Activated CD4-positive, alpha-beta T cell treated with anti-CD3 and anti-CD28 coated beads for 36 hours (primary cell): ENCODE data around the gene SLC25A52. TPM values are rescaled to one million over a fixed set of nuclear protein-coding genes. Genes with fewer than 3 reads are reported as not detected.
A peak's percentile ranks its signal among the peaks of the same experiment; 100 is the strongest.

Experiments
- ATAC-seq: fragments of 200-7000 bp; cut with Tn5 transposase; one replicate; pipeline ENCODE4 v1.10.0; 2021; ENCODE audit warnings: mild to moderate bottlenecking, moderate library complexity
- CTCF ChIA-PET: fragments of 350-600 bp; sonication (Branson Sonifier 250); formaldehyde crosslinking; loops from one replicate; lab custom pipeline; 2021; ENCODE audit warnings: antibody characterized with exemption; lab: Charles Lee
- POLR2A ChIA-PET: fragments of 350-600 bp; sonication (Branson Sonifier 250); formaldehyde crosslinking; loops from one replicate; lab custom pipeline; 2021; ENCODE audit warnings: antibody characterized with exemption, inconsistent platforms; lab: Charles Lee
- DNase-seq: peaks from one replicate; pipeline ENCODE4 v3.0.0-alpha.2; 2020
- H3K27ac Mint-ChIP-seq: one replicate; pipeline ENCODE4 v1.8.0; 2021; ENCODE audit warnings: mixed read lengths
- H3K27me3 Mint-ChIP-seq: one replicate; pipeline ENCODE4 v1.8.0; 2021; ENCODE audit warnings: mixed read lengths
- H3K36me3 Mint-ChIP-seq: one replicate; pipeline ENCODE4 v1.8.0; 2021; ENCODE audit warnings: low read depth, mixed read lengths
- H3K4me1 Mint-ChIP-seq: one replicate; pipeline ENCODE4 v1.8.0; 2021; ENCODE audit warnings: mixed read lengths
- H3K4me3 Mint-ChIP-seq: one replicate; pipeline ENCODE4 v1.8.0; 2021; ENCODE audit warnings: mild to moderate bottlenecking, moderate library complexity, mixed read lengths
- H3K9me3 Mint-ChIP-seq: one replicate; pipeline ENCODE4 v1.8.0; 2021; ENCODE audit warnings: low read depth, mixed read lengths
- intact Hi-C, 2 experiments: fragments of 100-400 bp; cut with DNase I in 1 of 2; cut with micrococcal nuclease in 1 of 2; formaldehyde crosslinking; loops; one replicate each; pipeline versions ENCODE4 v1.14.2 to v1.15.1; 2022 to 2024; cut with DNase I, micrococcal nuclease
- total RNA-seq, 2 experiments: library from RNA; stranded (reverse); gene quantifications; one replicate each; pipeline ENCODE4 v1.2.3, GENCODE V29; 2021

Gene SLC25A52
- total RNA-seq, 2 experiments from 2014 or later = not detected

DNA sequence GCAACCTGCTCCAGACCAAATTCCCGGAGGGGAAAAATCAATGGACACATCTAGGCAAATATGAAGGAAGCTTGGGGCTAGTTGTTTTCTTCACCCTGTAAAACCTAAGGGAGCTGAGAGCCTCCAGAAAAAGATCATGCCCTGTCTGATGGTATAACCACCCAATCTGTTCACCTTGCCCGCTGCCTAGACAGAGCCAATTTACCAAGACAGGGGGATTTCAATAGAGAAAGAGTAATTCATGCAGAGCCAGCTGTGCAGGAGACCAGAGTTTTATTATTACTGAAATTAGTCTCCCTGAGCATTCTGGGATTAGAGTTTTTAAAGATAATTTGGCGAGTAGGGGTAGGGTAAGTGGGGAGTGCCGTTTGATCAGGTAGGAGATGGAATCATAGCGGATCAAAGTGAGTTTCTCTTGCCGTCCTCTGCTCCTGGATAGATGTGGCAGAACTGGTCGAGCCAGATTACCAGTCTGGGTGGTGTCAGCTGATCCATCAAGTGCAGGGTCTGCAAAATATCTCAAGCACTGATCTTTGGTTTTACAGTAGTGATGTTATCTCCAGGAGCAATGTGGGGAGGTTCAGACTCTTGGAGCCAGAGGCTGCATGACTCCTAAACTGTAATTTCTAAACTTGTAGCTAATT lies 41.2 kb downstream of the SLC25A52 start:
- ATAC-seq = no peak
- ChIA-PET CTCF (interaction anchor here (0.7 to 3.0 kb wide), 5 partner anchors 13 to 424 kb away, joined by 5 to 9 read pairs (median 5); no protein-coding TSS in a partner anchor), POLR2A (no interaction called here)
- Mint-ChIP-seq H3K36me3 (no peaks in the 10 kb centered on the region), H3K27ac (no peak overlapping the region), H3K27me3 (peaks cover 8% of the 10 kb centered on the region), H3K4me3 (no peak overlapping the region), H3K9me3 (peaks cover 10% of the 10 kb centered on the region), H3K4me1 (peaks cover 4% of the 10 kb centered on the region)
- DNase-seq = no peak
- intact Hi-C loops = loop anchor here in 1 of 2 experiments (5.0 kb wide), 1 partner anchor 297 kb away; no protein-coding TSS in a partner anchor

DNA sequence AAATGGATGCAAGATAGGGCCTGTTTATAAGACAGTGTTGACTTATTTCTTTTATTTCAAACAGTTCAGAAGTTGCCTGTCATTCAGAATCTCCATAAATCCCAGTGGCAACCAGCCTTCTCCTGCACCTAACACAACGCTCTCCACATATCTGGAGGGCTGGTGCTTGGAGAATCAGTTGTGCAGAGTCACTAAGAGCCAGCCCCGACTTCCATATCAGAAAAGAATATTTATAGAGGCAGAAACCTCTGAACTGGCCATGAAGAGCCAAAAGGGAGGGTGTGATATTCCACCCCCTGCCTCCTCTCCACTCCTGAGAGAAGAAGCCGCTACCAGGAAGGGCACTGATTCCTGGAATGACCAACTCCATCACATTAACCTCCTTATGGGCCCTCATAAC lies 42.3 kb downstream of the SLC25A52 start:
- no peak for DNase-seq
- H3K27me3 Mint-ChIP-seq = peaks cover 3% of the 10 kb centered on the region
- intact Hi-C loops = no loop called here
- no peak overlapping the region for H3K27ac Mint-ChIP-seq
- no peak overlapping the region for H3K4me3 Mint-ChIP-seq
- ATAC-seq = no peak
- no peaks in the 10 kb centered on the region for H3K4me1 Mint-ChIP-seq
- no peaks in the 10 kb centered on the region for H3K36me3 Mint-ChIP-seq
- ChIA-PET POLR2A (no interaction called here), CTCF (interaction anchor here (0.7 to 3.0 kb wide), 4 partner anchors 14 to 425 kb away, joined by 5 to 7 read pairs (median 5); no protein-coding TSS in a partner anchor)
- H3K9me3 Mint-ChIP-seq = peaks cover 10% of the 10 kb centered on the region

GRCh38 chr18:31716362-31716761 lies 44.3 kb downstream of the SLC25A52 start:
- intact Hi-C loops = no loop called here
- peaks cover 10% of the 10 kb centered on the region for H3K9me3 Mint-ChIP-seq
- DNase-seq (no peak), ATAC-seq (no peak)
- H3K36me3 Mint-ChIP-seq = no peaks in the 10 kb centered on the region
- no peaks in the 10 kb centered on the region for H3K4me1 Mint-ChIP-seq
- CTCF ChIA-PET = interaction anchor here (0.5 to 1.2 kb wide), 2 partner anchors 159 to 190 kb away, joined by 3 read pairs; no protein-coding TSS in a partner anchor
- H3K4me3 Mint-ChIP-seq = no peak overlapping the region
- POLR2A ChIA-PET = no interaction called here
- H3K27me3 Mint-ChIP-seq = no peaks in the 10 kb centered on the region
- H3K27ac Mint-ChIP-seq = no peak overlapping the region

DNA sequence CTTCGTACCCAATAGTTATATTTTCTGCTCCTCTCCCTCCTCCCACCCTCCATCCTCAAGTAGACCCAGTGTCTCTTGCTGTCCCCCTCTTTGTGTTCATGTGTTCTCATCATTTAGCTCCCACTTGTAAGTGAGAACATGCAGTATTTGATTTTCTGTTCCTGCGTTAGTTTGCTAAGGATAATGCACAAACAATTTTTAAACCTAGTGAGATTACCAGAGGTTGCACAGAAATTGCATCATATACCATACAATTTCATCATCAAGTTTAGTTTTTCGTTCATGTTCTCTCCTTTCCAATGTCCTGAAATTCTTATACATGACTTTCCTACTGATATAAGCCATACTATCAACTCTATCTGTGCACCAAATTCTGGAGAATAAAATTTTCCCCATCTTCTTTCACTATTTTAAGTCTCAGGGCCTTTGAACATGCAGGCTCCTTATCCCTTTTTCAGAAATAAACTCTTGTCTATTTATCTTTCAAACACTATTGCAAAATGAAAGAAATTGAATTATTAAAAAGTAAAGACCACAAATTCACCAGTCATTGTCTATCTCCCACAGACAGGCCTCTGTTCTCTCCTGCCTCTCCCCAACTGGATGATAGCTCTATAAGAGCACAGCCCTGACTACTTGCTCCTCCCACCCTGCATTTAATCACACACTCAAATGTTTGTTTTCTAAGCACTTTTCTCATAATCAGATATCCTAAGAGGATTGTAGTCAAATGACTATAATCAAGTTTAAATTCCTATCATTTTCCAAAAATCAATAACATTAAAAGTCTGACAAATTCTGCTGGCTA lies 49.1 kb downstream of the SLC25A52 start:
- H3K4me3 Mint-ChIP-seq = no peak overlapping the region
- intact Hi-C loops = no loop called here
- ATAC-seq (no peak), DNase-seq (no peak)
- H3K9me3 Mint-ChIP-seq = no peaks in the 10 kb centered on the region
- no peak overlapping the region for H3K27ac Mint-ChIP-seq
- no peaks in the 10 kb centered on the region for H3K27me3 Mint-ChIP-seq
- ChIA-PET POLR2A (no interaction called here), CTCF (interaction anchor here (1.0 kb wide), 1 partner anchor 11 kb away, joined by 4 read pairs; no protein-coding TSS in a partner anchor)
- no peaks in the 10 kb centered on the region for H3K36me3 Mint-ChIP-seq
- H3K4me1 Mint-ChIP-seq = no peaks in the 10 kb centered on the region

GRCh38 chr18:31710826-31711225 lies 49.9 kb downstream of the SLC25A52 start:
- no peaks in the 10 kb centered on the region for H3K4me1 Mint-ChIP-seq
- H3K9me3 Mint-ChIP-seq = no peaks in the 10 kb centered on the region
- POLR2A ChIA-PET = no interaction called here
- intact Hi-C loops = no loop called here
- no peaks in the 10 kb centered on the region for H3K27me3 Mint-ChIP-seq
- DNase-seq (no peak), ATAC-seq (peak; percentile 26)
- CTCF ChIA-PET = no interaction called here
- H3K36me3 Mint-ChIP-seq = no peaks in the 10 kb centered on the region
- H3K4me3 Mint-ChIP-seq = no peak overlapping the region
- no peak overlapping the region for H3K27ac Mint-ChIP-seq

Other genes starting within 250 kb of the SLC25A52 start
- not detected for gene TTR, start 169.0 kb downstream of the SLC25A52 start, total RNA-seq
- gene B4GALT6, start 76.3 kb downstream of the SLC25A52 start, total RNA-seq = 1 to 10 TPM; 4.0 to 6.5 TPM
- 10 to 100 TPM; 23.3 to 24.2 TPM for gene TRAPPC8, start 182.2 kb upstream of the SLC25A52 start, total RNA-seq